ENCODE data around the gene KPNA4. TPM values are rescaled to one million over a fixed set of nuclear protein-coding genes. Genes with fewer than 3 reads are reported as not detected.

Gene KPNA4
- total RNA-seq, 1 donor, result 16.4 TPM

- DNase-seq (ENCODE audit: low read depth in 2 of 3, low spot score in 2 of 3), result no peak
Observed at GRCh38 chr3:160498202-160498601, 67.2 kb downstream of the KPNA4 start.

- DNase-seq (ENCODE audit: low read depth in 2 of 3, low spot score in 2 of 3), result no peak
Observed at GRCh38 chr3:160490166-160490565, 75.2 kb downstream of the KPNA4 start.

GRCh38 chr3:160486459-160486869 lies 78.9 kb downstream of the KPNA4 start:
- DNase-seq (ENCODE audit: low read depth in 2 of 3, low spot score in 2 of 3), result peak; percentile 4 to 72 (median 48)

- DNase-seq (ENCODE audit: low read depth in 2 of 3, low spot score in 2 of 3), result no peak
Observed at GRCh38 chr3:160482796-160483195, 82.6 kb downstream of the KPNA4 start.

GRCh38 chr3:160481856-160482255 lies 83.5 kb downstream of the KPNA4 start:
- no peak for DNase-seq (ENCODE audit: low read depth in 2 of 3, low spot score in 2 of 3)

- DNase-seq (ENCODE audit: low read depth in 2 of 3, low spot score in 2 of 3), result no peak
Observed at GRCh38 chr3:160480931-160481330, 84.4 kb downstream of the KPNA4 start.

- DNase-seq (ENCODE audit: low read depth in 2 of 3, low spot score in 2 of 3), result no peak
Observed at GRCh38 chr3:160479376-160479775, 86.0 kb downstream of the KPNA4 start.

GRCh38 chr3:160478338-160478737 lies 87.0 kb downstream of the KPNA4 start:
- DNase-seq (ENCODE audit: low read depth in 2 of 3, low spot score in 2 of 3), result no peak

- DNase-seq (ENCODE audit: low read depth in 2 of 3, low spot score in 2 of 3), result no peak
Observed at GRCh38 chr3:160477750-160478149, 87.6 kb downstream of the KPNA4 start.

- no peak for DNase-seq (ENCODE audit: low read depth in 2 of 3, low spot score in 2 of 3)
Observed at GRCh38 chr3:160475884-160476283, 89.5 kb downstream of the KPNA4 start.

GRCh38 chr3:160475153-160475552 lies 90.2 kb downstream of the KPNA4 start:
- no peak for DNase-seq (ENCODE audit: low read depth in 2 of 3, low spot score in 2 of 3)

- DNase-seq (ENCODE audit: low read depth in 2 of 3, low spot score in 2 of 3), result no peak
Observed at GRCh38 chr3:160474416-160474838, 90.9 kb downstream of the KPNA4 start.

GRCh38 chr3:160473978-160474377 lies 91.4 kb downstream of the KPNA4 start:
- DNase-seq (ENCODE audit: low read depth in 2 of 3, low spot score in 2 of 3), result no peak

GRCh38 chr3:160473221-160473620 lies 92.2 kb downstream of the KPNA4 start:
- DNase-seq (ENCODE audit: low read depth in 2 of 3, low spot score in 2 of 3), result no peak

GRCh38 chr3:160472344-160472743 lies 93.0 kb downstream of the KPNA4 start:
- no peak for DNase-seq (ENCODE audit: low read depth in 2 of 3, low spot score in 2 of 3)

GRCh38 chr3:160471892-160472291 lies 93.5 kb downstream of the KPNA4 start:
- DNase-seq (ENCODE audit: low read depth in 2 of 3, low spot score in 2 of 3), result no peak

- DNase-seq (ENCODE audit: low read depth in 2 of 3, low spot score in 2 of 3), result no peak
Observed at GRCh38 chr3:160470181-160470580, 95.2 kb downstream of the KPNA4 start.

GRCh38 chr3:160464971-160465370 lies 100.4 kb downstream of the KPNA4 start:
- no peak for DNase-seq (ENCODE audit: low read depth in 2 of 3, low spot score in 2 of 3)

- no peak for DNase-seq (ENCODE audit: low read depth in 2 of 3, low spot score in 2 of 3)
Observed at GRCh38 chr3:160464321-160464720, 101.0 kb downstream of the KPNA4 start.

- no peak for DNase-seq (ENCODE audit: low read depth in 2 of 3, low spot score in 2 of 3)
Observed at GRCh38 chr3:160460033-160460432, 105.3 kb downstream of the KPNA4 start.

- no peak for DNase-seq (ENCODE audit: low read depth in 2 of 3, low spot score in 2 of 3)
Observed at GRCh38 chr3:160459450-160459970, 105.9 kb downstream of the KPNA4 start.

GRCh38 chr3:160458151-160458550 lies 107.2 kb downstream of the KPNA4 start:
- no peak for DNase-seq (ENCODE audit: low read depth in 2 of 3, low spot score in 2 of 3)

- no peak for DNase-seq (ENCODE audit: low read depth in 2 of 3, low spot score in 2 of 3)
Observed at GRCh38 chr3:160455846-160456245, 109.5 kb downstream of the KPNA4 start.
